Measurements from ENCODE around the gene SSBP3.

DNA sequence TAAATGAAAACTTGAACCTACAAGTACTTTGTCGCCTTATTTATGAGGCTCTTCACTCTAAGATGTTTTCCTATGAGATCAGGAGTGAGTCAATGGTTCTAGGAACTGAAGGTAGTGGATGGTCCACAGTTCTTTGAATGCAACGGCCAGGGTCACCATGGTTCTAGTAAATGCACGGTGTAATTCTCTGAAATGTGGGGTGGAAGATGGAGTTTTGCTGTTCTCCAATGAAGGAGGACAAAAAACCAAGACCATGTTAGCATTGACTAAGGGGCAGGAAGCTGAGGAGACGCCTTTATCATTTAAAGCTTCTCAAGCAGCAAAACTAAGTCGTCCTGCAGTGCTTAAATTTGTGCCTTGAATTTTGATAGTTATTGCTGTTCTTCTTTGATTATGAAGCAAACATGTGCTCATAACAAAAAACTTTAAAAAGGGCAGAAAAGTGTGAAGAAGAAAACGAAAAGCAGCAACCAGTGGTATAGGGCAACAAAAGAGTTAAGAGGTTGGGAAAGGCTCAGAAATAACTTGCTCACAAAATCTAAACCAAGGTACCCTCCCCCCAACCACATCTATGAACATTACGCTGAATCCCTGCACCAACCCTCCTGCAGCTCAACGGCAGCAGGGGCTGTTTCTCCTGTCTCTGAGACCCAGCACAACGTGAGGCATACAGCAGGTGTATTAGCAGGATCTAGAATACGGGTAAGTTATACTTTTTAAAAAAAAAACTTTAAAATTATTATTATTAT, 121.2 kb downstream of the SSBP3 start:
- TF ChIP-seq, protein P1, sequence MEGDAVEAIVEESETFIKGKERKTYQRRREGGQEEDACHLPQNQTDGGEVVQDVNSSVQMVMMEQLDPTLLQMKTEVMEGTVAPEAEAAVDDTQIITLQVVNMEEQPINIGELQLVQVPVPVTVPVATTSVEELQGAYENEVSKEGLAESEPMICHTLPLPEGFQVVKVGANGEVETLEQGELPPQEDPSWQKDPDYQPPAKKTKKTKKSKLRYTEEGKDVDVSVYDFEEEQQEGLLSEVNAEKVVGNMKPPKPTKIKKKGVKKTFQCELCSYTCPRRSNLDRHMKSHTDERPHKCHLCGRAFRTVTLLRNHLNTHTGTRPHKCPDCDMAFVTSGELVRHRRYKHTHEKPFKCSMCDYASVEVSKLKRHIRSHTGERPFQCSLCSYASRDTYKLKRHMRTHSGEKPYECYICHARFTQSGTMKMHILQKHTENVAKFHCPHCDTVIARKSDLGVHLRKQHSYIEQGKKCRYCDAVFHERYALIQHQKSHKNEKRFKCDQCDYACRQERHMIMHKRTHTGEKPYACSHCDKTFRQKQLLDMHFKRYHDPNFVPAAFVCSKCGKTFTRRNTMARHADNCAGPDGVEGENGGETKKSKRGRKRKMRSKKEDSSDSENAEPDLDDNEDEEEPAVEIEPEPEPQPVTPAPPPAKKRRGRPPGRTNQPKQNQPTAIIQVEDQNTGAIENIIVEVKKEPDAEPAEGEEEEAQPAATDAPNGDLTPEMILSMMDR (IDR thresholded peaks at IDR 0.05): no peak
- TF ChIP-seq EP300 (IDR thresholded peaks at IDR 0.05): no peak
- no peak for TF ChIP-seq POLR2A (IDR thresholded peaks at IDR 0.05; ENCODE audit: low read depth)
- no peak for TF ChIP-seq POLR2AphosphoS5 (IDR thresholded peaks at IDR 0.05)
